Panc1 (cell line): Measurements from ENCODE around the gene FILIP1L.

Source experiments
- CTCF ChIP-seq: fragments of 450-650 bp; IDR thresholded peaks from 2 replicates; pipeline ENCODE4 v1.5.1; 2017; ENCODE audit warnings: mild to moderate bottlenecking
- POLR2AphosphoS5 ChIP-seq: IDR thresholded peaks from 2 replicates; pipeline ENCODE4 v1.6.1; 2012; ENCODE audit warnings: mild to moderate bottlenecking, low read depth, low read length, moderate library complexity
- TCF7L2 ChIP-seq: IDR thresholded peaks from 2 replicates; pipeline ENCODE4 v1.6.1; 2011; ENCODE audit warnings: mild to moderate bottlenecking, low read depth, low read length, inconsistent platforms

GRCh38 chr3:100127792-100128191, 13.5 kb upstream of the FILIP1L start:
- TF ChIP-seq POLR2AphosphoS5 (no peak), CTCF (no peak), TCF7L2 (no peak)
